HG03342 (cell line): ENCODE results near the gene ATP7B.

Experiments
- ATAC-seq: cut with Tn5 transposase; IDR thresholded peaks from one replicate; pipeline ENCODE4 v1.9.1; 2021; ENCODE audit warnings: mild to moderate bottlenecking, moderate library complexity; ENCODE audit not compliant: unreplicated experiment

ATP7B gene

DNA sequence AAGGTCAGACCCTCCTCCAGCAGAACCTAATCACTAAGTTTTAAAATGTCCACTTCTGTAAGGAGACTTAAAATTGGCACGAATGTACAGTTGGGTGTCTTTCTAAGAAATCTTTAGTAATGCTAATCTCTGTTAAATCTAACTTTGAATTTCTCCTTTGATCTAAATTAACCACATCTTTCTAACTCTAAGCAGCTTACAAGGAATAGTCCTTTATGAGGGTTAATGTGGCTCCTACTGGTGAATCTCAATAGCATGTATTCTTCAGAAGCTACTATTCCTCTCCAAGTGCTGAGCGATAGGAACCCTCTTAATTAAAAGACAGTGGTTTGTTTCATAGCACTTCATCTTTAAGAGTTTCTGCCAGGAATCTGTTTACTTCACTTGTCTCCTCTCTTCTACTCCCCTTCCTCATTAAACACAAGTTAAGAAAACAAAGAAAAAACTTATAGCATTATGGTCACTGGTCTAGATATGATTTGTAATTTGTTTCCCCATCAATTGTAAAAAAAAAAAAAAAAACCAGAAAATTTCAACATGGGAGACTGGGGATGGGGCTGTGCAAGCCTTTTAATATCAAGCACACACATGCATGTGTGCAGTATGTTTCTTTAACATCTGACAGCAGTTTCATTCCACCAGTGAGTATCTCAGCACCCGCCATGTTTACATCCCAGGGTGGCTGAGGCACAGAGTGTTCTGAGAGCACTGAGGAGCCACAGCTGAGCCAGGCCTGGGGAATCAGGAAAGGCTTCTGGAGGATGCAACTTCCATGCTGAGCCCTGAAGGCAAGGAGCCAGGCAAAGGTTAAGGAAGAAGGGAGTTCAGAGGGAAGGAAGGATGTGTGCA is 57.7 kb downstream of the ATP7B start:
- ATAC-seq = no peak

- ATAC-seq = no peak
These were observed 60.5 kb downstream of the ATP7B start for GRCh38 chr13:51950722-51951121.

GRCh38 chr13:51946163-51946669 is 65.0 kb downstream of the ATP7B start:
- ATAC-seq = no peak

DNA sequence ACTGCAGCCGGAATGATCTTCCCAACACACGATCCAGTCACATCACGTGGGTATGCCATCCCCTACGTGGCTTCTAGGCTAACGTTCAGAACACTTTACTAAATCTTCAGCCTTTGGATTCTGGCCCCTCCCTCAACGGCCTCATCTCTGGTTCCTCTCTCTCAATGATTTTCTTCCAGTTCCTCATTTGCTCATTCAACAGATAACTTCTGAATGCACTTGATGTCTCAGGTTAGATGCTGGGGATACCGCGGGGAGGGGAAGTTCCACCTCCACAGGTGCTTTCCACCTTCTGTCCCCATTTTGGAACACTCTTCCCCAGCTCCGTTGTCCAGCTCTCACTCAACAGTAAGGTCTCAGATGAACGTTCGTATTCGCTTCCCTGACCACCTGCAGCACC is 66.1 kb downstream of the ATP7B start:
- ATAC-seq = peak; percentile 65

DNA sequence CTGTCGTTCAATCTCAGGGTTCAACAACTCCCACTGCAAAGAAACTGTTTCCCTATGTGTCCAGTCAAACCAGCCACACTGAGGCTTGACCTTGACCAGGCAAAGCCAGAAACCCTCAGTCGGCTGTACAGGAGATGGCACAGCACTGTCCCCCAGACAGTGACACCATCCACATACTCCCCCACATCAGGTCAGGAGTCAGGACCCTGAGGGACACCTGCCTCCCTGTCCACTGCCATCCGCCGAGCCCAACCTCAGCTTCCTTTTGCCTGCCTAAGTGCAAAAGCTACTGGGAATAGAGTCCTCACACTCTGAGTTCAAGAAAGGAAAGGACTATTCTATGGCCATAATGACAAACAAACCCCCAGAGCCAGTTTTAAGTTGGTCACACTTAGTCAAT is 66.8 kb downstream of the ATP7B start:
- no peak for ATAC-seq

DNA sequence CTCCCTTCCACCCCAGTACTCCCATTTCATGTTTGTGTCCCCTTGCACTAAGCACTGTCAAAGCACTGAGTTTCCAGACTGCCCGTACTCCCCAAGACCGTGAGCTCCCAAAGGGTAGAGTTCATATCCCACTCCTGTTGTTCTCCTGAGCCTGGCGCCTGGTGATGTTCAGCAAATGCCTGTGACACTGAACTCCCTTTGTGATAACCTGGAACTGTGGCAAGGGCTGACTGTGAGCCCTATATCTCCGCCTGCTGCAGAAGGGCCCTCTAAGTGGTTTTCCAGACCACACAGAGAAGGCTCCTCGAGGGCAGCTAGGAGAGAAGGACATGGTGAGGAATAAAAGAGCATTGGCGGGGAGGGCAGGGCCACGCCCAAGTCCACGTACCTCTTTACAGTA is 67.5 kb downstream of the ATP7B start:
- no peak for ATAC-seq

- ATAC-seq = no peak
These were observed 69.1 kb downstream of the ATP7B start for GRCh38 chr13:51942189-51942588.

DNA sequence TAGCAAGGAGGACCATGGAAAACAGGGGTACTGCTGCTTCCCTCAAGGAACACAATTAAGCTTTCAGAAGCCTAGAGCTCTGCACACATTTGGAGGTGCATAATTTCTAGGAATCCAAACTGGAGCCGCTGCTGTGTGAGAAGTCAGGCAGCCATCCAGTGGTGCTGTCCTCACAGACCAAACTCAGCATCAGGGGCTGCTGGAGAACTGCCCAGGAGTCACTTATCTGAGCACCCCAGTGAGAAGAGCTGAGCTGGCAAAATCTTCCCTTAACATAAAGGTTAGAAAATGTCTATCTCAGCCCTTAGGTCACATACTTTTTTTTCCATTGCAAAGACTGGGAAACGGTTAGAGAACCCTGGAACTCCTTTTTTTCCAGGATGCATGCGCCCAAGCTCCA is 72.8 kb downstream of the ATP7B start:
- no peak for ATAC-seq

GRCh38 chr13:51937320-51938290 is 73.6 kb downstream of the ATP7B start:
- ATAC-seq = no peak

- ATAC-seq = no peak
These were observed 75.7 kb downstream of the ATP7B start for GRCh38 chr13:51935326-51936171.

GRCh38 chr13:51934461-51935087 is 76.7 kb downstream of the ATP7B start:
- ATAC-seq = no peak

- no peak for ATAC-seq
These were observed 77.7 kb downstream of the ATP7B start for GRCh38 chr13:51933466-51934058.

DNA sequence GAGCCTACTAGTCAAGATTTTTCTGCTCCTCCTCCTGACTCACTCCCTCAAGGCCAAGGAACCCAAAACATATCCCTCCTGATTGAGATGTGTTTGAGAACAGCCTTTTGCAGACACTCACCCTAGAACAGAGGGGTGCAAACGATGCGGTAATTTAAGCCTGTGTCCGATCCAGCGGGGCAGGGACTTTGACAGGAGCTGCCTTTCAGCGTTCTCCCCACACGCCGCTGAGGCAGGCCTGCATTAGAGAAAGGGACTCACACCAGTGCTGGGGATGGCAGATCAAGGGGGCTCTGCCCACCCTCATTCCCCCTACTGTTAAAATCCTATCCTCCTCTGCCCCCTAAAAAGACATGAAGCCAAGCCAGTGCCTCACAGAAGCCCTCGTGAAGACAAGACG is 79.0 kb downstream of the ATP7B start:
- no peak for ATAC-seq

GRCh38 chr13:51931606-51932005 is 79.6 kb downstream of the ATP7B start:
- ATAC-seq = no peak

- no peak for ATAC-seq
These were observed 81.6 kb downstream of the ATP7B start for GRCh38 chr13:51929699-51930098.

- ATAC-seq = no peak
These were observed 83.0 kb downstream of the ATP7B start for GRCh38 chr13:51928231-51928630.

GRCh38 chr13:51927129-51927528 is 84.1 kb downstream of the ATP7B start:
- no peak for ATAC-seq

GRCh38 chr13:51926528-51926885 is 84.7 kb downstream of the ATP7B start:
- no peak for ATAC-seq

DNA sequence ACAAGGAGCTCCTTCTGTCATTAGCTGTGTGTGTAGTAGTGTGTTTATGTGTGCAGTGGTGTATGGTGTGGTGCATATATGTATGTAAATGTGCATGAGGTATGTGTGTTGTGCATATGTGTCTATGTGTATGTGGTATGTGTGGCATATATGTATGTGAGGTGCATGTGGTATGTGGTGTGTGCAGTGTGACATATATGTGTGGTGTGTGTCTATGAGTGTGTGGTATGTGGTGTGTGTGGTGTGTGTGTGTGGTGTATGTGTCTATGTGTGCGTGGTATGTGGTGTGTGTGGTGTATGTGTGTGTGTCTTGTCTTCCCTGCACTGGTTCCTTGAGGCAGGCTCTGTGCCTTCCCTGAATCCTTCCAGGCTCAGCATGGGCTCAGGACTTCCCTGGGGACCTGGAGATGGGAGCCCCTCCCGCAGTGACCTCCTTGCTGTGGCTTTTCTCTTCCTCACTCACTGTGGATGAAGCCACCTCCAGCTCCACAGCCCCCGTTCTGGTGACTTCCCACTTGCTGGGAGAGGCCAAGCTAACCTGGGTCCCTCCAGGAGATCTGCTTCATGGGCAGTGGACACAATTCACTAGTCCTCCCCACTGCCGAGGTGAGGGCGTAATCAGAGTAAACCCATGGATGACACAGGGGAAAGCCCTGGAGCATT is 85.3 kb downstream of the ATP7B start:
- ATAC-seq = no peak
